H1 (cell line): ENCODE data around the gene ARHGAP1. TPM values are rescaled to one million over a fixed set of nuclear protein-coding genes. Genes with fewer than 3 reads are reported as not detected.

Experiments used
- RAD21 ChIP-seq, 2 experiments: IDR thresholded peaks in 1 of 2; conservative IDR thresholded peaks in 1 of 2; 2 replicates each; pipeline ENCODE4 v1.6.1; 2011; ENCODE audit warnings: low read depth in 2 of 2, low read length in 2 of 2, improper control_type of control experiment in 1 of 2, inconsistent platforms in 1 of 2, mild to moderate bottlenecking in 1 of 2, moderate library complexity in 1 of 2
- polyA plus RNA-seq, 7 experiments: library from polyadenylated mRNA; depleted of rRNA in 3 of 7; stranded (reverse) in 5 of 7; unstranded in 2 of 7; fragments of >200 nt in 5 of 7; fragments of 200-250 nt in 2 of 7; gene quantifications; 1 replicate in 5 of 7; 2 replicates in 1 of 7; 4 replicates in 1 of 7; pipeline versions ENCODE4 v1.2.1 to v1.2.3, GENCODE V29; 2011 to 2013; ENCODE audit warnings: missing spikeins in 2 of 7, mixed read lengths in 2 of 7
- total RNA-seq: library from RNA; stranded (reverse); fragmentation: NEBNext Ultra II Directional; extraction: Animal tissue kit (Norgen Biotek cat#: 25700); gene quantifications from 2 replicates; pipeline ENCODE4 v1.2.1, GENCODE V29; 2021
- TF ChIP-seq, protein P1 (sequence below): IDR thresholded peaks from 2 replicates; pipeline ENCODE4 v1.6.1; 2011; ENCODE audit warnings: low read length, improper control_type of control experiment

Gene ARHGAP1
- total and polyA plus RNA-seq, 2 of the 8 experiments (the other 6 are each of a cell fraction or from before 2014, with no cell fraction given), result 28.6 to 58.8 TPM

GRCh38 chr11:46682773-46683752 is 17.4 kb downstream of the ARHGAP1 start (continued):
- TF ChIP-seq, protein P1, sequence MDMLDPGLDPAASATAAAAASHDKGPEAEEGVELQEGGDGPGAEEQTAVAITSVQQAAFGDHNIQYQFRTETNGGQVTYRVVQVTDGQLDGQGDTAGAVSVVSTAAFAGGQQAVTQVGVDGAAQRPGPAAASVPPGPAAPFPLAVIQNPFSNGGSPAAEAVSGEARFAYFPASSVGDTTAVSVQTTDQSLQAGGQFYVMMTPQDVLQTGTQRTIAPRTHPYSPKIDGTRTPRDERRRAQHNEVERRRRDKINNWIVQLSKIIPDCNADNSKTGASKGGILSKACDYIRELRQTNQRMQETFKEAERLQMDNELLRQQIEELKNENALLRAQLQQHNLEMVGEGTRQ, result no peak
- TF ChIP-seq RAD21 (IDR thresholded peaks at IDR 0.05 in 1 of 2, conservative IDR thresholded peaks at IDR 0.05 in 1 of 2; ENCODE audit: low read depth in 2 of 2, low read length in 2 of 2), result no peak
